IPS DF 6.9 (cell line): ENCODE measurements around the gene DARS1.

ENCODE experiments used
- DNase-seq: peaks from one replicate; pipeline ENCODE4 v3.0.0-alpha.2; 2013; ENCODE audit warnings: low read depth, low spot score
- H3K27ac ChIP-seq: one replicate; pipeline ENCODE4 v1.5.1; 2013; ENCODE audit warnings: low read length, control low read depth
- H3K27me3 ChIP-seq: 2 replicates; pipeline ENCODE4 v1.6.1; 2013; ENCODE audit warnings: mild to moderate bottlenecking, low read length; ENCODE audit not compliant: control insufficient read depth, insufficient read depth
- H3K36me3 ChIP-seq: 2 replicates; pipeline ENCODE4 v1.6.1; 2013; ENCODE audit warnings: low read length; ENCODE audit not compliant: control insufficient read depth, insufficient read depth
- H3K4me1 ChIP-seq: 2 replicates; pipeline ENCODE4 v1.6.1; 2013; ENCODE audit warnings: low read length; ENCODE audit not compliant: control insufficient read depth, insufficient read depth
- H3K4me3 ChIP-seq: 2 replicates; pipeline ENCODE4 v1.5.1; 2013; ENCODE audit warnings: mild to moderate bottlenecking, low read length
- H3K9me3 ChIP-seq: 2 replicates; pipeline ENCODE4 v1.6.1; 2013; ENCODE audit warnings: low read length, inconsistent platforms; ENCODE audit not compliant: control insufficient read depth, insufficient read depth
- WGBS: extraction: QIAGEN DNeasy Blood & Tissue Kit; methylation state at CpG from one replicate; pipeline ENCODE4 v1.1.7; 2013; ENCODE audit warnings: mixed read lengths, missing lambda C conversion rate; ENCODE audit not compliant: insufficient read length, insufficient coverage; 5-methylcytosine and 5-hydroxymethylcytosine counted together

The DARS1 gene

DNA sequence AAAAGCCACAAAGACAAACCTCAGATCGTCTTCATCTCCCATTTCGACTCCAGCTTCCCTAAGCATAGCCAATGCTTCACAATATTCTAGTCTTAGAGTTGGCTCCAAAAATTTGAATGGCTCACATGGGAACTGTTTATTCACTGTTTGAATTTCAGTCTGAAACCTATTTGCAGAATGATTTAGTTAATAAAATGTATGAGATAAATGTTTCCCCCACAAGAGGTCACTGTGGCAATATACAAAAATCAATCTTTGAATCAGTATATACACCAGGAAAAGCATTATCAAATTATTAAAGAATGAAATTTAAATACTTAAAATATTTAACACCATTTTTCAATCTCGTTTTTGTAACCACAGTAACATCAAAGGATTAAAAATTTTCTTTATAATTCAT lies 69.2 kb downstream of the DARS1 start:
- 100% methylated on average over 1 of the region's 3 CpGs for WGBS
- Histone ChIP-seq H3K27me3 (no peaks in the 10 kb centered on the region), H3K9me3 (no peaks in the 10 kb centered on the region), H3K4me1 (no peaks in the 10 kb centered on the region), H3K36me3 (no peaks in the 10 kb centered on the region), H3K4me3 (no peak overlapping the region), H3K27ac (no peak overlapping the region)
- no peak for DNase-seq

DNA sequence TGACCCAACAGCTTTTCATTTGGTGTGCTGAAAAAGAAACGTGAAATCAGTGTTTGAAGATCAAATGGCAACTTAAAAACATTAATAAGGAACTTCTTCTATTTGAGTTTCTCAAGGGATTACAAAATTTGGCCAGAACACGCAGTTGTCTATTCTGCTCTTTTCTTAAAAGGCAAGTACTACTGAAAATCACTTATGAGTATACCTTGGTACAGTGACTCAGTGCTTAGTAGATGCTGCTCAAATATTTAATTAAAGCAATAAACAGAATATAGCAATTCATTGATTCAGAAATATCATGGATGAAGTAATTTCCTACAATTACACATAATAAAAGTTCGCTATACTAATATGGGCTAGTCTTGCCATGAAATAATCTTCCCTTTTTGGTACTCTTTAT lies 70.9 kb downstream of the DARS1 start:
- Histone ChIP-seq H3K36me3 (no peaks in the 10 kb centered on the region), H3K27me3 (no peaks in the 10 kb centered on the region), H3K4me1 (no peaks in the 10 kb centered on the region), H3K4me3 (no peak overlapping the region), H3K9me3 (no peaks in the 10 kb centered on the region), H3K27ac (no peak overlapping the region)
- no peak for DNase-seq
- no CpG with 5 or more reads among the region's 3 CpGs for whole genome bisulfite sequencing

DNA sequence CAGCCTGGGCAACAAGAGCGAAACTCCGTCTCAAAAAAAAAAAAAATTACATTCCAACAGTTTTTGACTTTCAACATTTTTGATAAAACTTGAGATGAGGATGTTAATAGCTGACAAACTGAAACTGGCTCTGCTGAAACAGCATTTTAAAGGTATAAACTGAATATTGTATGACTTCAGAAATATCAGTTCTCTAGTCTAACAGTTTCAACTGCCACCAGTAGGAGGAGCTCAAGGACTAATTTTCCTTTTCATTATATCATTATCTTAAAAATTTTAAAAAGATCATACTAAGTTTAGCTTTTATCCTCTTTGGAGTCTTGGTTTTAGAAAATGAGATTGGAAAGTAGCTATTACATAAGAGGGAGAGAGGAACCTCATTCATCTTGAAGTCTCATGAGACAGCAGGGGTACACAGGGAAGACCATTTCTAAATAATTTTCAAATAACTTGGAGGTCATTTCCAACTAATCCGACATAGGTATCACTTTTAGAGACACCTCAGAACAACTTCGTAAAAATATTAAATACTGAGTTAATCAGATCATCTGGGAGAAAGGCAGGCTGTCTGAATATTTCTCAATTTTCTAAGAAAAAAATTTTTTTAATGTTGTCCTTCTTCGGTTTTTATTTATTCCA lies 71.6 kb downstream of the DARS1 start:
- Histone ChIP-seq H3K27ac (no peak overlapping the region), H3K9me3 (no peaks in the 10 kb centered on the region), H3K4me1 (no peaks in the 10 kb centered on the region), H3K36me3 (no peaks in the 10 kb centered on the region), H3K27me3 (no peaks in the 10 kb centered on the region), H3K4me3 (no peak overlapping the region)
- WGBS: no CpG with 5 or more reads among the region's 5 CpGs
- DNase-seq: no peak

GRCh38 chr2:135909976-135910375 lies 75.5 kb downstream of the DARS1 start:
- no peak for DNase-seq
- no peaks in the 10 kb centered on the region for H3K9me3 ChIP-seq
- no peak overlapping the region for H3K27ac ChIP-seq
- H3K4me3 ChIP-seq: no peak overlapping the region
- H3K36me3 ChIP-seq: no peaks in the 10 kb centered on the region
- H3K27me3 ChIP-seq: no peaks in the 10 kb centered on the region
- no peaks in the 10 kb centered on the region for H3K4me1 ChIP-seq

DNA sequence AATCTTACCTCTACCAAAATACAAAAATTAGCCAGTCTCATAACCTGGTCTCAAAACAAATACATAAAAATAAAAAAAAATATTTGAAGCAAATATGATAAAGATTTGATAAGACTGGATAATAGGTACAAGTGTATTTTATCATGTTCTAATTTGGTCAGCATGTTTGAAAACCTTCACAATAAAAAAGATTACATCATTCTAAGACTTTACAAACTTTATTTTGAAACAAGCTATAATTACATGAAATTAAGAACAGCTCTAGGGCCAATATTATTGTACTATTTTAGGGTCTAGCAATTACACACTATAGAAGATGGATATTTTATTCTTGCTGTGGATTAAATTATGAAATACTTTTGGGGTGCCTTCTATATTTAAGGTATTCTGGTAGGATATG lies 79.7 kb downstream of the DARS1 start:
- Histone ChIP-seq H3K9me3 (no peaks in the 10 kb centered on the region), H3K27ac (no peak overlapping the region), H3K4me1 (no peaks in the 10 kb centered on the region), H3K4me3 (no peak overlapping the region), H3K27me3 (no peaks in the 10 kb centered on the region), H3K36me3 (no peaks in the 10 kb centered on the region)
- DNase-seq: no peak

DNA sequence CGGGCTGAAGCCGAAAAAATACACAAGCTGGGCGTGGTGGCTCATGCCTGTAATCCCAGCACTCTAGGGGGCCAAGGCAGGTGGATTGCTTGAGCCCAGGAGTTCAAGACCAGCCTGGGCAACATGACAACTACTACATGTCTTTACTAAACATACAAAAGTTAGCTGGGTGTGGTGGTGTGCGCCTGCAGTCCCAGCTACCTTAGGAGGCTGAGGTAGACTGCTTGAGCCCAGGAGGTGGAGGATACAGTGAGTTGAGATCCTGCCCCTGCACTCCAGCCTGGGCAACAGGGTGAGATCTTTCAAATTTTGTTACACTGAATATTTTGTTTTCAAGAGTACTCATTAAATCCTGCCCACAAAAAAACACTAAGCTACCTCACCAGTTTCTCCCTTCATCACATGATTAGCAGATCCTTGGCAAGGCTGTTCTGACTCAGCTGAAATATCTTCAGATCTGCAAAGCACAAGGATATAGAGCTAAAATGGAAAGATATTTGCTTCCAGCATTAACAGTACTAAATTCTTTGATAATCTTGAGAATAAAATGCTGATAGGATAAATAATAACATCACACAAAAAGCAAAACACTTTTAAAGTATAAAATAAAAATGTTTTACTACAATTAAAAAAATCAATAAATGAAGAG lies 81.0 kb downstream of the DARS1 start:
- Histone ChIP-seq H3K27me3 (no peaks in the 10 kb centered on the region), H3K36me3 (no peaks in the 10 kb centered on the region), H3K27ac (no peak overlapping the region), H3K4me1 (no peaks in the 10 kb centered on the region), H3K9me3 (no peaks in the 10 kb centered on the region), H3K4me3 (no peak overlapping the region)
- WGBS: no CpG with 5 or more reads among the region's 4 CpGs
- DNase-seq: no peak

DNA sequence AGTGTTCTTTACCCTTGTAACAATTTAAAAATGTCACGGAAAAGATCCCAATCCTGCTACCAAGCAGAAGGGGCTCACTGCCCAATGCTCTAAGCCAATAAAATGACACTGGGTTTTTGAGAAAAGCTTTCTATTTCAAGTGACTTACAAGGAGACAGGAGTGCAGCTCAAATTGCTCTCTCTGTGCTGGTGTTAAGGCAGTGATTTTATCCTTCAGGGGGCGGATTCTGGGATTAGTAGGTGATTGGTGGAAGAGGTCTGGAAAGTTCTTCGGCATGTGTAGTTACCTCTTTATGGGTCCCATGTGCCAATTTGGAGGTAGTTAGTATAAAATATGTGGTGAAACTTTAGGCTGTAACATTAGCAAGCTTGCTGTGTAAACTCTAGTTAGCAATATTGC lies 81.8 kb downstream of the DARS1 start:
- no peaks in the 10 kb centered on the region for H3K4me1 ChIP-seq
- no peaks in the 10 kb centered on the region for H3K36me3 ChIP-seq
- H3K27ac ChIP-seq: no peak overlapping the region
- H3K9me3 ChIP-seq: no peaks in the 10 kb centered on the region
- no CpG with 5 or more reads among the region's 3 CpGs for WGBS
- no peak for DNase-seq
- H3K27me3 ChIP-seq: no peaks in the 10 kb centered on the region
- no peak overlapping the region for H3K4me3 ChIP-seq

- no peak for DNase-seq
- no peaks in the 10 kb centered on the region for H3K4me1 ChIP-seq
- WGBS: no CpG with 5 or more reads among the region's 4 CpGs
- H3K27me3 ChIP-seq: no peaks in the 10 kb centered on the region
- H3K9me3 ChIP-seq: no peaks in the 10 kb centered on the region
- no peak overlapping the region for H3K27ac ChIP-seq
- H3K4me3 ChIP-seq: no peak overlapping the region
- H3K36me3 ChIP-seq: no peaks in the 10 kb centered on the region
Measured at GRCh38 chr2:135899567-135899966, 85.9 kb downstream of the DARS1 start.

GRCh38 chr2:135898234-135898786 lies 87.1 kb downstream of the DARS1 start:
- DNase-seq: no peak
- no peaks in the 10 kb centered on the region for H3K27me3 ChIP-seq
- no peaks in the 10 kb centered on the region for H3K36me3 ChIP-seq
- no peak overlapping the region for H3K27ac ChIP-seq
- H3K4me1 ChIP-seq: no peaks in the 10 kb centered on the region
- WGBS: no CpG with 5 or more reads among the region's 3 CpGs
- H3K4me3 ChIP-seq: no peak overlapping the region
- H3K9me3 ChIP-seq: no peaks in the 10 kb centered on the region

GRCh38 chr2:135894930-135895329 lies 90.5 kb downstream of the DARS1 start:
- H3K27me3 ChIP-seq: no peaks in the 10 kb centered on the region
- no peaks in the 10 kb centered on the region for H3K36me3 ChIP-seq
- H3K4me3 ChIP-seq: no peak overlapping the region
- no CpG with 5 or more reads among the region's 1 CpG for WGBS
- DNase-seq: no peak
- no peak overlapping the region for H3K27ac ChIP-seq
- no peaks in the 10 kb centered on the region for H3K9me3 ChIP-seq
- H3K4me1 ChIP-seq: no peaks in the 10 kb centered on the region; the same call in 1 of the 2 replicates

GRCh38 chr2:135893374-135893794 lies 92.0 kb downstream of the DARS1 start:
- no peaks in the 10 kb centered on the region for H3K9me3 ChIP-seq
- no CpG with 5 or more reads among the region's 2 CpGs for WGBS

More at GRCh38 chr2:135893374-135893794, 92.0 kb downstream of the DARS1 start:
- Histone ChIP-seq H3K27me3 (no peaks in the 10 kb centered on the region), H3K36me3 (no peaks in the 10 kb centered on the region), H3K4me1 (no peaks in the 10 kb centered on the region; the same call in 1 of the 2 replicates), H3K27ac (no peak overlapping the region), H3K4me3 (no peak overlapping the region)
- no peak for DNase-seq
